ENCODE measurements around the gene TMEM117. TPM values are rescaled to one million over a fixed set of nuclear protein-coding genes. Genes with fewer than 3 reads are reported as not detected.

The TMEM117 gene
- total and polyA plus RNA-seq, 10 of the 15 experiments (the other 5 are each of a cell fraction or from before 2014, with no cell fraction given): 3.1 to 8.2 (median 6.1) TPM

GRCh38 chr12:43805860-43806736 lies 29.8 kb upstream of the TMEM117 start, which contains the start of gene TWF1 (continued):
- TF ChIP-seq PRDM15 (CRISPR knock-in tag; IDR thresholded peaks at IDR 0.05) (no peak), PML (IDR thresholded peaks at IDR 0.05; ENCODE audit: low read length) (peak; percentile 71; the same call in 1 of the 2 replicates), JUNB (IDR thresholded peaks at IDR 0.05) (no peak), TCF3 (IDR thresholded peaks at IDR 0.05; ENCODE audit: borderline replicate concordance, insufficient read depth, low read depth, low read length) (no peak), MYB (IDR thresholded peaks at IDR 0.05; ENCODE audit: borderline replicate concordance, low read depth, low read length) (no peak), POU2F2 (IDR thresholded peaks at IDR 0.05; ENCODE audit: borderline replicate concordance, low read depth, low read length) (0 out of 3 replicates have a peak, but pooled peaks have one; percentile 68), ZBTB11 (CRISPR knock-in tag; IDR thresholded peaks at IDR 0.05) (no peak), PKNOX1 (IDR thresholded peaks at IDR 0.05) (0 out of 2 replicates have a peak, but pooled peaks have one; percentile 23), KAT2A (conservative IDR thresholded peaks at IDR 0.05; ENCODE audit: control insufficient read depth, low read depth, low read length) (no peak), YY1 (IDR thresholded peaks at IDR 0.05; ENCODE audit: low read depth, low read length) (peak; percentile 84; the same call in 1 of the 2 replicates), EP300 (IDR thresholded peaks at IDR 0.05; ENCODE audit: borderline replicate concordance in 1 of 2, control insufficient read depth in 1 of 2, low read depth in 2 of 2, low read length in 2 of 2) (peak in 1 of 2 experiments; percentile 9; a peak in 1 of 4 replicates), BRCA1 (IDR thresholded peaks at IDR 0.05; ENCODE audit: low read depth, low read length) (no peak), STAT3 (IDR thresholded peaks at IDR 0.05; ENCODE audit: low read depth, low read length) (no peak), MAX (IDR thresholded peaks at IDR 0.05; ENCODE audit: low read depth, low read length) (peak; percentile 50; the same call in 1 of the 2 replicates), ETV6 (conservative IDR thresholded peaks at IDR 0.05 in 1 of 2, IDR thresholded peaks at IDR 0.05 in 1 of 2; ENCODE audit: borderline replicate concordance in 1 of 2, low read depth in 1 of 2) (no peak), HSF1 (IDR thresholded peaks at IDR 0.05; ENCODE audit: low read depth, low read length) (no peak), CBX3 (IDR thresholded peaks at IDR 0.05; ENCODE audit: borderline replicate concordance, low read depth) (no peak), RB1 (IDR thresholded peaks at IDR 0.05; ENCODE audit: borderline replicate concordance) (peak; percentile 84; the same call in 1 of the 2 replicates)
